K562 (cell line): ENCODE data around the gene USP4. TPM values are rescaled to one million over a fixed set of nuclear protein-coding genes. Genes with fewer than 3 reads are reported as not detected.
A peak's percentile ranks its signal among the peaks of the same experiment; 100 is the strongest.

Experiments used
- ADNP ChIP-seq: fragments of 200-800 bp; sonication (Bioruptor generic); IDR thresholded peaks from 2 replicates; pipeline ENCODE4 v1.6.1; 2016; ENCODE audit warnings: missing genetic modification characterization, missing compliant biosample characterization
- BCOR ChIP-seq: fragments of 450-650 bp; IDR thresholded peaks from 2 replicates; pipeline ENCODE4 v1.6.1; 2016
- BRD4 ChIP-seq: fragments of 200-600 bp; sonication (generic); IDR thresholded peaks from 2 replicates; pipeline ENCODE4 v1.6.1; 2017; ENCODE audit warnings: inconsistent platforms
- BRD9 ChIP-seq: fragments of 450-650 bp; IDR thresholded peaks from 2 replicates; pipeline ENCODE4 v1.6.1; 2018; ENCODE audit warnings: low read depth; ENCODE audit not compliant: partially characterized antibody
- CEBPG ChIP-seq, 3 experiments: fragments of 200-800 bp in 1 of 3; sonication (Bioruptor generic) in 1 of 3; sonication (generic) in 1 of 3; formaldehyde crosslinking in 1 of 3; IDR thresholded peaks in 2 of 3; conservative IDR thresholded peaks in 1 of 3; 2 replicates each; pipeline versions ENCODE4 v1.6.1 to v1.8.0; 2016 to 2022; ENCODE audit warnings: missing compliant biosample characterization in 2 of 3, missing genetic modification characterization in 2 of 3, mild to moderate bottlenecking in 1 of 3, missing genetic modification reagents in 1 of 3
- CUX1 ChIP-seq: fragments of 200-800 bp; sonication (Bioruptor generic); IDR thresholded peaks from 2 replicates; pipeline ENCODE4 v1.6.1; 2016; ENCODE audit warnings: missing genetic modification characterization, missing compliant biosample characterization
- DMBX1 ChIP-seq: fragments of 250-450 bp; sonication (Bioruptor Pico); IDR thresholded peaks from 2 replicates; pipeline ENCODE4 v1.8.0; 2022; ENCODE audit warnings: inconsistent platforms, mild to moderate bottlenecking, moderate library complexity, borderline replicate concordance
- DNMT1 ChIP-seq: fragments of 450-650 bp; IDR thresholded peaks from 2 replicates; pipeline ENCODE4 v1.6.1; 2016; ENCODE audit warnings: antibody characterized with exemption, mild to moderate bottlenecking
- EZH2 ChIP-seq: IDR thresholded peaks from 2 replicates; pipeline ENCODE4 v1.6.1; 2012; ENCODE audit warnings: low read depth, mild to moderate bottlenecking, inconsistent platforms, low read length, borderline replicate concordance
- KHSRP ChIP-seq: fragments of 450-650 bp; IDR thresholded peaks from 2 replicates; pipeline ENCODE4 v1.6.1; 2017
- MBD1 ChIP-seq: fragments of 250-450 bp; sonication (Bioruptor Pico); IDR thresholded peaks from 2 replicates; pipeline ENCODE4 v1.8.0; 2022; ENCODE audit warnings: inconsistent platforms
- NFE2L1 ChIP-seq: fragments of 450-650 bp; IDR thresholded peaks from 2 replicates; pipeline ENCODE4 v1.6.1; 2016; ENCODE audit warnings: missing genetic modification characterization, low read depth, mild to moderate bottlenecking, missing compliant biosample characterization, moderate library complexity, borderline replicate concordance
- NR2C1 ChIP-seq, 2 experiments: fragments of 450-650 bp; IDR thresholded peaks; 2 replicates each; pipeline ENCODE4 v1.6.1; 2017; ENCODE audit warnings: mild to moderate bottlenecking in 2 of 2, antibody characterized with exemption in 1 of 2, inconsistent platforms in 1 of 2, missing compliant biosample characterization in 1 of 2, missing genetic modification characterization in 1 of 2
- SPI1 ChIP-seq: IDR thresholded peaks from 2 replicates; pipeline ENCODE4 v1.6.1; 2011; ENCODE audit warnings: low read depth, low read length, control low read depth, borderline replicate concordance
- TAL1 ChIP-seq: fragments of 450-650 bp; IDR thresholded peaks from 2 replicates; pipeline ENCODE4 v1.6.1; 2016; ENCODE audit warnings: mild to moderate bottlenecking
- TARDBP ChIP-seq: fragments of 450-650 bp; IDR thresholded peaks from 2 replicates; pipeline ENCODE4 v1.6.1; 2016
- TRIM24 ChIP-seq, 2 experiments: fragments of 450-650 bp; IDR thresholded peaks; 2 replicates each; pipeline ENCODE4 v1.6.1; 2016
- XRCC3 ChIP-seq: fragments of 450-650 bp; IDR thresholded peaks from 2 replicates; pipeline ENCODE4 v1.6.1; 2017; ENCODE audit warnings: mild to moderate bottlenecking, moderate library complexity
- ZNF143 ChIP-seq: sonication (generic); formaldehyde crosslinking; IDR thresholded peaks from 2 replicates; pipeline ENCODE4 v1.9.0; 2022; ENCODE audit warnings: mild to moderate bottlenecking, missing genetic modification reagents
- ZNF217 ChIP-seq: sonication (generic); formaldehyde crosslinking; IDR thresholded peaks from 2 replicates; pipeline ENCODE4 v1.8.0; 2022; ENCODE audit warnings: mild to moderate bottlenecking, missing genetic modification reagents
- ZNF316 ChIP-seq: fragments of 450-650 bp; IDR thresholded peaks from 2 replicates; pipeline ENCODE4 v1.6.1; 2016
- ZNF584 ChIP-seq: fragments of 200-800 bp; sonication (Bioruptor generic); IDR thresholded peaks from 2 replicates; pipeline ENCODE4 v1.6.1; 2016; ENCODE audit warnings: low read depth, mild to moderate bottlenecking, missing genetic modification characterization, missing compliant biosample characterization
- ZNF75A ChIP-seq: fragments of 450-650 bp; formaldehyde crosslinking; IDR thresholded peaks from 2 replicates; pipeline ENCODE4 v1.4.0; 2020; ENCODE audit warnings: mild to moderate bottlenecking
- polyA plus RNA-seq, 8 experiments: library from polyadenylated mRNA; depleted of rRNA in 4 of 8; stranded (reverse) in 5 of 8; unstranded in 3 of 8; fragments of >200 nt; fragmentation: Nextera tagmentation in 2 of 8; fragmentation: Illumina TruSeq in 1 of 8; extraction: Ambion mirVana in 2 of 8; extraction: Trizol in 1 of 8; gene quantifications; 2 replicates each; pipeline versions ENCODE4 v1.2.1 to v1.2.3, GENCODE V29; 2011 to 2014; ENCODE audit warnings: inconsistent platforms in 1 of 8, missing spikeins in 1 of 8
- total RNA-seq, 7 experiments: library from RNA; depleted of rRNA in 6 of 7; stranded (reverse); fragments of >200 nt in 6 of 7; fragmentation: Illumina TruSeq in 2 of 7; extraction: Trizol in 2 of 7; gene quantifications; 2 replicates each; pipeline versions ENCODE4 v1.2.1 to v1.2.3, GENCODE V29; 2011 to 2021; ENCODE audit warnings: low replicate concordance in 1 of 7

USP4 gene
- total and polyA plus RNA-seq, 9 of the 15 experiments (the other 6 are each of a cell fraction or from before 2014, with no cell fraction given) = 11.8 to 40.4 (median 22.9) TPM

GRCh38 chr3:49238274-49239127, 101.4 kb downstream of the USP4 start (continued):
- TF ChIP-seq ZNF217 (CRISPR knock-in tag) (no peak), ZNF143 (CRISPR knock-in tag) (no peak), ZNF316 (no peak), TARDBP (peak; percentile 69; the same call in 1 of the 2 replicates), BRD9 (peak; percentile 79), TAL1 (peak; percentile 97), DNMT1 (0 out of 2 replicates have a peak, but pooled peaks have one; percentile 23), MBD1 (CRISPR knock-in tag) (no peak), CUX1 (CRISPR knock-in tag) (peak; percentile 77; the same call in 1 of the 2 replicates), NR2C1 (IDR thresholded peaks at IDR 0.05) (peak; percentile 76), NR2C1 (tag; IDR thresholded peaks at IDR 0.05) (peak; percentile 89), ZNF584 (CRISPR knock-in tag) (peak; percentile 97), NFE2L1 (tag) (no peak), ADNP (tag) (0 out of 2 replicates have a peak, but pooled peaks have one; percentile 33), EZH2 (no peak), BCOR (0 out of 2 replicates have a peak, but pooled peaks have one; percentile 42), BRD4 (peak; percentile 32; the same call in 1 of the 2 replicates), XRCC3 (no peak), ZNF75A (peak; percentile 79), DMBX1 (peak; percentile 95), CEBPG (CRISPR knock-in tag; IDR thresholded peaks at IDR 0.05) (peak; percentile 87), CEBPG (tag; conservative IDR thresholded peaks at IDR 0.05 in 1 of 2, IDR thresholded peaks at IDR 0.05 in 1 of 2) (peak; percentile 85 to 96), TRIM24 (IDR thresholded peaks at IDR 0.05) (peak; percentile 100), KHSRP (peak; percentile 46; the same call in 1 of the 2 replicates), SPI1 (0 out of 2 replicates have a peak, but pooled peaks have one; percentile 4)
